GDM1 (cell line): ENCODE measurements around the gene ACE.
"Not testable (repeated sequence)": the region's sequence is repeated elsewhere in the genome, so short reads cannot be mapped to it uniquely, and the experiment has no call there.

ENCODE experiments used
- DNase-seq: peaks from one replicate; lab custom pipeline; 2025; lab: John Stamatoyannopoulos, UW

The ACE gene

GRCh38 chr17:63444457-63444856, 32.4 kb upstream of the ACE start:
- no peak for DNase-seq

DNA sequence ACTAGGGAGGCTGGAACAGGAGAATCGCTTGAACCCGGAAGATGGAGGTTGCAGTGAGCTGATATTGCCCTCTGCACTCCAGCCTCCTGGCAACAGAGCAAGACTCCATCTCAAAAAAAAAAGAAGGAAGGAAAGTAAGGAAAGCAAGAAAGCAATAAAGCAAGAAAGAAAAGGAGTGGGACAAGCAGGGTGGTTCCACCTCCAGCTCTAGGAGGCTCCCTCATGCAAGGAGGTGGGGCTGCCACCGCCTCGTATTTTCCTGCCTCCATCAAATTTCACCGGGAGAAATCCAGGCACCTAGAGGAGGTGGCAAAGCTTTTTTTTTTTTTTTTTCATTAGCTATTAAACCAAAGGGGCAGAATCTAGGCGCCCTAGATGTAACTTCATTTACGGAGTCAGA, 31.8 kb upstream of the ACE start:
- no peak for DNase-seq

DNA sequence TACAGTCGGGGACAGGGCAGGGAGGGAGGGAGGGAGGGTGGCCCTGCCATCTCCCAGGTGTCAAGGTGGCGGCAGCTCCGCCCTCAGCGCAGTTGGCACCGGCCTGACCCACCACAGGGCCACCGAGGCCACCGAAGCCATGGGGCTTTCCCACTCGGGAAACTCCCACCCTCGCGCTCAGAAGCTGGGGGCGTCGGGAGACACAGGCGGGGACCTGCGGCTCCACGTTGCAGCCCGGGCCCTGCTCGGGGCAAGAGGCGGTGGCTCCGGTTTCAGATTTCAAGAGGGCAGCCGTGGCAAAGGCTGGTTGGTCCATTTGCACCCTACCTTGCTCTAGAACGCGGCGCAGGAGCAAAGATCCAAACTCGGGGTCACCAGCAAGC, 31.3 kb upstream of the ACE start:
- no peak for DNase-seq

- peak; percentile 55 for DNase-seq
These were observed 30.7 kb upstream of the ACE start, which contains the start of gene CYB561 for GRCh38 chr17:63445954-63446752. CYB561 (minus strand) TSS chr17:63446306; CDS start chr17:63437547, 8,759 bp downstream.

DNA sequence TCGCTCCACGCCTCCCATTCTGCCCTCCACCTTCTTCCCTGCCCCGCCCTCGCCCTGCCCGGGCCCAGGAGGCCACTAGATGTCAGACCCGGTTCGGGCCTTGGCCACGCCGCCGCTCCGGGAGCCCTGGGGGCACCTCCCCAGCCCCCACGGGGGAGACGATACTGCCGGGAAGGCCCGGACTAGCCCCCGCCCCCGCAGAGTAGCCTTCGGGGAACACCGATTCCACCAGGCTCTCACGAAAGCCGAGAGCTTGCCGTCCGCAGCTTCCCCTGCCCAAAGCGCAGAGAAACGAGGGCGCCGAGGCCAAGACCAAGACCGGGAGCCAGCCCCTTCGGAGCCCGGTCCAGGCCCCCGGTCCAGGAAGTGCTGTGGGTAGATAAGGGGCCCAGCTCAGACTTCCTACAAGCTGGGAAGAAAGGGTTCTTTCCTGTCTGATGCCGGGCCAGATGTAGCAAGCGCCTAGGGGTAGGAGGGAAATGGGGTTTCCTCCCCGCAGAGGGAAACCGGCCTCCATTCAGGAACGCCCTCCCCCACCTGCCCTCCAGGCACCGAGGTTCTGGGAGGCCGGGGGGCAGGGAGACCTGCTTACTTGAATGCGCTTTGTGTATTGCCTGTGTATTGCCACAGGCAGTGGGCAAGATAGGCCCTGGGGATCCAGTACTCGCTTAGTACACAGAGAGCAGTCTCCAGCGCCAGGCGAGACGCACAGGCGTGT, 29.9 kb upstream of the ACE start:
- DNase-seq, result peak; percentile 95

DNA sequence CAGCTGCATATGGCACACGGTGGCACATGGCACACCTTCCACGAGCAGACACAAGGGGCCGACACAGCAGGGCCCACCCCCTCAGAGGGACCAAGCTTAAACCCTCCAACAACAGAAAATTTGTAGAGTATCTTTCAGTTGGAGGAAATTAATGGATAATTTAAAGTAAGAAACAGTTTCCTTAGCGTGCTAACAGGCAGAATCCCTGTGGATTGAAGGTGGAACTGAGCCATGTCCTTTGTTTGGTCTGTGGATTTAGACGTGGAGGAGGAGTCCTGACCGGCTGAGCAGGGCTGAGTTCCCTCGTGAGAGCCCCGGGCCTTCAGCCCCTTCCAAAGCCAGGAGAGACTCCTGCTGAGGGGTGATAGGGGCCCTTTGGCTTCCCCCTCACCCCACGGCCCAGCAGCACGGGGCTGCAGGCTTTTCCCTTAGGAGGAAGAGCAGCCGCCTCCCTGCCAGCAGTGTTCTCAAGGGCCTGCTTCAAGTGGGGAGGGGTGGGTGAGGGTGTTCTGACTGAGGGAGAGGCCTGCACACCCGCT, 29.3 kb upstream of the ACE start:
- peak; percentile 33 for DNase-seq

- no peak for DNase-seq
These were observed 28.2 kb upstream of the ACE start for GRCh38 chr17:63448655-63449054.

- DNase-seq, result no peak
These were observed 26.3 kb upstream of the ACE start for GRCh38 chr17:63450551-63450950.

GRCh38 chr17:63451150-63451549, 25.7 kb upstream of the ACE start:
- no peak for DNase-seq

GRCh38 chr17:63452046-63452961, 24.6 kb upstream of the ACE start:
- DNase-seq, result no peak

GRCh38 chr17:63452962-63453551, 23.8 kb upstream of the ACE start:
- DNase-seq, result no peak

DNA sequence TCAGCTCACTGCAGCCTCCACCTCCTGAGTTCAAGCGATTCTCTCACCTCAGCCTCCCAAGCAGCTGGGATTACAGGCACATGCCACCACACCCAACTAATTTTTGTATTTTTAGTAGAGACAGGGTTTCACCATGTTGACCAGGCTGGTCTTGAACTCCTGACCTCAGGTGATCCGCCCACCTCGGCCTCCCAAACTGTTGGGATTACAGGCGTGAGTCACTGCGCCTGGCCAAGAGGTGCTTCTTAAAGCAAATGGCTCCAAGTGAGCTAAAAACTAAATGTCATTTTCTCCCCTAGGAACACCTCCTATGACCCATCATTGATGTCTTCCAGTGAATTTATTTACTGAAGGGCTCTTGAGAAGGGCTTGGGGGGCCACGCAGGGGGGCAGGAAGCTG, 22.5 kb upstream of the ACE start:
- not testable (repeated sequence) for DNase-seq

DNA sequence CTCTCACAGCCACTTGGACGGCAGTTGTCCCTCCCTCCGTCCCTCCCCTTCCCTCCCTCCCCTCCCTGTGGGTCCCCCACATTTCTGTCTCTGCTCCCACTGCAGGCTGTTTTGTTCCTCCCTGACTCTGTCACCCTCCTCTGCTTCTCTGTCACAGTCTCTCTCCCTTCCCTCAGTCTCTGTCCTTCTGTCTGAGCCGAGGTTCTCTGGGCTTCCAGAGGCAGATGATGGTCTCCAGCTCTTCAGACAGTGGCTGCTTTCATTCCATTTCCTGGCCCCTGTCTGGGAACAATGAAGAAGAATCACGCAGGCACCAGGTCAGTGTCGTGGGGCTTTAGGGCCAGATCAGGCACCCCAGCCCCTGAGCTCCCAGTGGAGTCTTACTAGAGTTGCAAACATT, 21.9 kb upstream of the ACE start:
- no peak for DNase-seq

DNA sequence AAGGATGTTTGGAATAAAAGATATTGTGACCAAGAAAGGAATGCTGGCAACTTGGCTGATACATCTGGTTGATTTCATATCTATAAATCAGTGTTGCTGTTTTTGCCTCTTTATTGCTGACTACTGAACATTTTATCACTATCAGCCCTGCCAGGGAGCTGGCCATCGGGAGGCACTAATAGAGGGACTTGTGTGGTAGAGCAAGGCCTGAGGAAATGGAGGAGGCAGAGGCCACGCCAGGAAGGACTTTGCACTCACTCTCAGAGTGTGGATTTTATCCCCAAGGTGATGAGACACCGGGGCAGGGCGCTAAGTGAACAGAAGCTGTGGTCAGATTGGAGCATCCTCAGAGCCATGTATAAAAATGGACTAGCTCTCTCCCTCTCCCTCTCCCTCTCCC, 21.4 kb upstream of the ACE start:
- DNase-seq, result no peak

DNA sequence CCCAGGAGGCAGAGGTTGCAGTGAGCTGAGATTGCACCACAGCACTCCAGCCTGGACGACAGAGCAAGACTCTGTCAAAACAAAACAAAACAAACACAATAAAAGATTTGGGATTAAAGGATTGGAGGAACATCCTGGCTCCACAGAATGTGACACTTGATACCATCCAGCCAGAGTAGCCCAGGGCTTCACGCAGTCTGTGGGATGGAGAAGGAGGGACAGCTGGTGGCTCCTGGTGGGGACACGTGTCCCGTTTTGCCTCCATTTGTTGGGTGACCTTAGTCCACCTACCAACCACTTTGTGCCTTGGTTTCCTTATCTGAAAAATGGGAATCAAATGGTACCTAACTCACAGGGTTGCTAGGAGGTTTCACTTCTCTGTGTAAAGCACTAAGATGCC, 18.4 kb upstream of the ACE start:
- no peak for DNase-seq

- no peak for DNase-seq
These were observed 16.8 kb upstream of the ACE start for GRCh38 chr17:63460018-63460417.

DNA sequence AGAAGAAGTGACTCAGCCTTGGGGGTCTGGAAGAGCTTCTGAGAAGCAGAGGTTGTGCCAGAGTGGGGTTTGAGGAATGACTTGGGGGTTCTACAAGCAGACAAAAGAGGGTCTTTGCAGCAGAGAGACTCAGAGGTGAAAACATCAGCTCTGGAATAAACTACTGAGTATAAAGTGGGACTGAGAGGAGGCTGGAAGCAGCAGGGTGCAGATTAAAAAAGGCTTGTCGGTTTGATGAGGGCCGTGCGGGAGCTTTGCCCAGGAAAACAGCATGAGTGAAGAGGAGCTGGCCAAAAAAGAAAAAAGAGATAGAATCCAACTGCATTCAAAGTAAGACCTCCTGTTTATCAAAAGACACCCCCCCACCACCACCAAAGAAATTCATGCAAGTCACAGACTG, 13.1 kb upstream of the ACE start:
- no peak for DNase-seq

DNA sequence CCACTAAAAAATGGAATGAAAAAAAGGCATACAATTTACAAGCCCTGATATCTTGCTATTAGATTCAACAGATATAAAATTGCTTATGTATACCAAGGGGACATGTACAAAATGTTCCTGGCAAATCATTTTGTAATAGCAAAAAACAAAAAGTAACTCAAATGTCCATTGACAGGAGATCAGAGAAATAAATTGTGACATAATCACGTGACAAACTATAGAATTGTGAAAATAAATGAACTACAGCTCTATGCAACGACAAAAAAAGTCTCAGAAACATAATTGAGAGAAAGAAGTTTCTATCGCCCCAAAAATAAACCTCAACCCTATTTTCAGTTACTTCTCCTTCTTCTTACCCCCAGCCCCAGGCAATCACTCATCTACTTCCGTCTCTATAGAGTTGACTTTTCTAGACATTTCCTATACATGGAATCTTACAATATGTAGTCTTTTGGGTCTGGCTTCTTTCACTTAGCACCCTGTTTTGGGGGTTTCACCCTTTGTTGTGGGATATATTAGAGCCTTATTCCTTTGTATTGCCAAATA, 12.1 kb upstream of the ACE start:
- no peak for DNase-seq

DNA sequence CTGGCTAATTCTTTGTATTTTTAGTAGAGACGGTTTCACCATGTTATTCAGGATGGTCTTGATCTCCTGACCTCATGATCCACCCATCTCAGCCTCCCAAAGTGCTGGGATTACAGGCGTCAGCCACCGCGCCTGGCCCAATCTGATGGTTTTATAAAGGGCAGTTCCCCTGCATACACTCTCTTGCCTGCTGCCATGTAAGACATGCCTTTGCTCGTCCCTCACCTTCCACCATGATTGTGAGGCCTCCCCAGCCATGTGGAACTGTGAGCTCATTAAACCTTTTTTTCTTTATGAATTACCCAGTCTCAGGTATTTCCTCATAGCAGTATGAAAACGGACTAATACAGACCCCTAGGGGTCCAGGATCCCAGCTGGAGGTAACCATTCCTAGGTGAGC, 8.8 kb upstream of the ACE start:
- not testable (repeated sequence) for DNase-seq

DNA sequence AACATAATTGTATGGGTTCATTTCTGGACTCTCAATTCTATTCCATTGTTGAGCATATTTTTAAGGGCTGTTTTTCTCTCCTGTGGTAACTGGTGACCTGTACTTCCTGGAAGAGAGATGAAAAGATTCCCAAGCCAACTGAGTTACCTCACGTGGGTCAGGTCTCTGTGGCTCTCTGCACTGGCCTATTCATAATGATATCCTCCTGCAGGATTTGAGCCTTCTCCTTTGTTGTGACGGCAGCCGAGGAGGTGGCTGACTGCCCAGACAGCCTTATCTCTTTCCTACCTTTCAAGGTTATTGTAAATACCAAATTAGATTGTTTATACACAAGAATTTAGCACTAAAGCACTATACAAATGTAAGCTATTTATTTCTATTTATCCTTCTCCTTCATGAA, 2.7 kb upstream of the ACE start:
- no peak for DNase-seq
